Posterior cingulate gyrus (tissue), 11 donors: ENCODE results near the gene OR51B6.
"Not testable (repeated sequence)": the region's sequence is repeated elsewhere in the genome, so short reads cannot be mapped to it uniquely, and the experiment has no call there.

Experiments used
- DNase-seq, 10 donors: peaks; one replicate each; pipeline versions ENCODE4 v3.0.0 to v3.0.0-alpha.2; 2020 to 2021; ENCODE audit warnings: mixed read lengths in 3 of 10
- intact Hi-C: fragments of 100-400 bp; cut with DNase I; formaldehyde crosslinking; loops from one replicate; pipeline ENCODE4 v1.15.1; 2023

OR51B6 gene

GRCh38 chr11:5363679-5364078 lies 12.4 kb downstream of the OR51B6 start:
- intact Hi-C loops: loop anchor here (10.0 kb wide), 1 partner anchor 159 kb away; the partner anchor contains the start of gene OR51V1
- no peak for DNase-seq

- DNase-seq: no peak
- intact Hi-C loops: loop anchor here (10.0 kb wide), 1 partner anchor 159 kb away; the partner anchor contains the start of gene OR51V1
Observed at GRCh38 chr11:5364214-5364613, 12.9 kb downstream of the OR51B6 start.

- DNase-seq: not testable (repeated sequence)
- intact Hi-C loops: loop anchor here (10.0 kb wide), 1 partner anchor 162 kb away; the partner anchor contains the start of gene OR51V1
Observed at GRCh38 chr11:5366365-5366764, 15.1 kb downstream of the OR51B6 start.

- intact Hi-C loops: loop anchor here (10.0 kb wide), 1 partner anchor 162 kb away; the partner anchor contains the start of gene OR51V1
- DNase-seq: no peak
Observed at GRCh38 chr11:5366856-5367255, 15.5 kb downstream of the OR51B6 start.

- no peak for DNase-seq
- intact Hi-C loops: loop anchor here (10.0 kb wide), 1 partner anchor 163 kb away; the partner anchor contains the start of gene OR51V1
Observed at GRCh38 chr11:5367448-5368074, 16.3 kb downstream of the OR51B6 start.

GRCh38 chr11:5368502-5369043 lies 17.3 kb downstream of the OR51B6 start:
- intact Hi-C loops: loop anchor here (10.0 kb wide), 1 partner anchor 164 kb away; the partner anchor contains the start of gene OR51V1
- DNase-seq: no peak

- intact Hi-C loops: loop anchor here (10.0 kb wide), 1 partner anchor 165 kb away; the partner anchor contains the start of gene OR51V1
- peak in 1 of 10 donors; percentile 46 for DNase-seq
Observed at GRCh38 chr11:5369789-5370188, 18.5 kb downstream of the OR51B6 start.

GRCh38 chr11:5380740-5381342 lies 29.5 kb downstream of the OR51B6 start:
- DNase-seq: peak in 7 of 10 donors; percentile 23 to 90 (median 42)
- intact Hi-C loops: loop anchor here (1.0 to 10.0 kb wide), 2 partner anchors 257 to 736 kb away; partner anchors contain the start of gene OR51E1

- intact Hi-C loops: loop anchor here (10.0 kb wide), 1 partner anchor 739 kb away; the partner anchor contains the start of gene OR51E1
- DNase-seq: no peak
Observed at GRCh38 chr11:5383576-5383975, 32.3 kb downstream of the OR51B6 start, which contains the start of gene OR51M1. Gene OR51M1 (plus strand): TSS chr11:5383812. CDS start chr11:5389399, 5,587 bp downstream.

- DNase-seq: no peak
- intact Hi-C loops: loop anchor here (10.0 kb wide), 1 partner anchor 740 kb away; the partner anchor contains the start of gene OR51E1
Observed at GRCh38 chr11:5384335-5384734, 33.0 kb downstream of the OR51B6 start.

GRCh38 chr11:5390210-5390609 lies 38.9 kb downstream of the OR51B6 start:
- DNase-seq: no peak
- intact Hi-C loops: no loop called here

GRCh38 chr11:5394091-5394490 lies 42.8 kb downstream of the OR51B6 start:
- intact Hi-C loops: no loop called here
- no peak for DNase-seq

- no peak for DNase-seq
- intact Hi-C loops: no loop called here
Observed at GRCh38 chr11:5398936-5399335, 47.6 kb downstream of the OR51B6 start.
